Calu3 (cell line): ENCODE results near the gene TRIM74. TPM values are rescaled to one million over a fixed set of nuclear protein-coding genes. Genes with fewer than 3 reads are reported as not detected.
A peak's percentile ranks its signal among the peaks of the same experiment; 100 is the strongest.
"Not testable (repeated sequence)": the region's sequence is repeated elsewhere in the genome, so short reads cannot be mapped to it uniquely, and the experiment has no call there.

Experiments used
- BruUV-seq: library from RNA; stranded (reverse); fragments of 400-500 nt; replicated peaks from 2 replicates; lab custom pipeline; 2021; lab: Mats Ljungman, UMichigan
- CTCF ChIA-PET: fragments of 300-600 bp; sonication (Branson Sonifier 250); formaldehyde crosslinking; loops from one replicate; lab custom pipeline; 2022; ENCODE audit warnings: antibody characterized with exemption; lab: Charles Lee
- DNase-seq: peaks from one replicate; pipeline ENCODE4 v3.0.0; 2022
- H3K27ac Mint-ChIP-seq: one replicate; pipeline ENCODE4 v1.8.0; 2022; ENCODE audit warnings: mixed read lengths; ENCODE audit not compliant: unreplicated experiment
- H3K27me3 Mint-ChIP-seq: one replicate; pipeline ENCODE4 v1.8.0; 2022; ENCODE audit warnings: mixed read lengths; ENCODE audit not compliant: unreplicated experiment
- H3K36me3 Mint-ChIP-seq: one replicate; pipeline ENCODE4 v1.8.0; 2022; ENCODE audit warnings: mild to moderate bottlenecking, moderate library complexity, mixed read lengths; ENCODE audit not compliant: insufficient read depth, unreplicated experiment
- H3K4me1 Mint-ChIP-seq: one replicate; pipeline ENCODE4 v1.8.0; 2022; ENCODE audit warnings: mild to moderate bottlenecking, low read depth, mixed read lengths; ENCODE audit not compliant: unreplicated experiment
- H3K4me3 Mint-ChIP-seq: one replicate; pipeline ENCODE4 v1.8.0; 2022; ENCODE audit warnings: mild to moderate bottlenecking, low read depth, moderate library complexity, mixed read lengths; ENCODE audit not compliant: unreplicated experiment
- H3K9me3 Mint-ChIP-seq: one replicate; pipeline ENCODE4 v1.8.0; 2022; ENCODE audit warnings: low read depth, mixed read lengths; ENCODE audit not compliant: unreplicated experiment
- CTCF ChIP-seq: fragments of 200-600 bp; IDR thresholded peaks from one replicate; pipeline ENCODE4 v1.8.0; 2022; ENCODE audit warnings: antibody characterized with exemption; ENCODE audit not compliant: unreplicated experiment
- intact Hi-C: fragments of 100-400 bp; cut with micrococcal nuclease; formaldehyde crosslinking; loops from one replicate; pipeline ENCODE4 v1.10.0; 2022; ENCODE audit not compliant: unreplicated experiment
- total RNA-seq: library from RNA; stranded (reverse); gene quantifications from 2 replicates; pipeline ENCODE4 v1.2.3, GENCODE V29; 2022

The TRIM74 gene
- total RNA-seq, 1 experiment from 2014 or later = 0.33 TPM

DNA sequence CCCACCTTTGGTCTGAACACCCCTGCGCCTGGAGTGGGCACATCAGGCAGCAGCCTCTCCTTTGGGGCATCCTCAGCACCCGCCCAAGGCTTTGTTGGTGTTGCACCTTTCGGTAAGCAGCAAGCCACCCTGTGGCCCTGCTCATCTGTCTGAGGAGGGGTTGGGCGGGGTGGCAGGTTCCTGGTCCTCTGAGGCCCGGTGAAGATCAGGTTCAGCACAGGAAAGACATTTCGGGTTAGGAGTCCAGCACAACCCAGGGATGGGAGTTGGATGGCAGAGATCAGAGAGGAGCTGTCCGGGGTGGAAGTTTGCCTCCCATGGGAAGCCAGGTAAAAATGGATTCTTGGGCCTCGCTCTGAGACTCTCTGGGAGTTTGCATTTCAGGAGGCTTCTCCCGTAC lies 23.7 kb downstream of the TRIM74 start:
- H3K9me3 Mint-ChIP-seq, H3K27ac Mint-ChIP-seq, CTCF ChIA-PET, H3K27me3 Mint-ChIP-seq, BruUV-seq, H3K36me3 Mint-ChIP-seq, H3K4me1 Mint-ChIP-seq, H3K4me3 Mint-ChIP-seq, intact Hi-C loops, DNase-seq: not testable (repeated sequence)

- intact Hi-C loops, H3K27me3 Mint-ChIP-seq, DNase-seq, CTCF ChIA-PET, H3K4me3 Mint-ChIP-seq, H3K4me1 Mint-ChIP-seq, BruUV-seq, H3K27ac Mint-ChIP-seq, H3K36me3 Mint-ChIP-seq, H3K9me3 Mint-ChIP-seq: not testable (repeated sequence)
Observed at GRCh38 chr7:72944937-72945336, 24.3 kb downstream of the TRIM74 start.

GRCh38 chr7:72942956-72943355 lies 26.3 kb downstream of the TRIM74 start:
- CTCF ChIA-PET, H3K9me3 Mint-ChIP-seq, H3K4me3 Mint-ChIP-seq, BruUV-seq, intact Hi-C loops, H3K27ac Mint-ChIP-seq, DNase-seq, H3K4me1 Mint-ChIP-seq, H3K27me3 Mint-ChIP-seq: not testable (repeated sequence)
- H3K36me3 Mint-ChIP-seq = peaks cover 14% of the 10 kb centered on the region

GRCh38 chr7:72942022-72942705 lies 27.1 kb downstream of the TRIM74 start:
- H3K4me1 Mint-ChIP-seq, H3K27ac Mint-ChIP-seq, CTCF ChIA-PET, BruUV-seq, H3K27me3 Mint-ChIP-seq, H3K4me3 Mint-ChIP-seq, intact Hi-C loops, DNase-seq, H3K9me3 Mint-ChIP-seq: not testable (repeated sequence)
- peaks cover 17% of the 10 kb centered on the region for H3K36me3 Mint-ChIP-seq

- H3K4me3 Mint-ChIP-seq, DNase-seq, intact Hi-C loops, CTCF ChIA-PET, H3K9me3 Mint-ChIP-seq, H3K27ac Mint-ChIP-seq, H3K27me3 Mint-ChIP-seq, H3K4me1 Mint-ChIP-seq, BruUV-seq: not testable (repeated sequence)
- H3K36me3 Mint-ChIP-seq = peaks cover 55% of the 10 kb centered on the region
Observed at GRCh38 chr7:72928216-72928615, 41.0 kb downstream of the TRIM74 start.

DNA sequence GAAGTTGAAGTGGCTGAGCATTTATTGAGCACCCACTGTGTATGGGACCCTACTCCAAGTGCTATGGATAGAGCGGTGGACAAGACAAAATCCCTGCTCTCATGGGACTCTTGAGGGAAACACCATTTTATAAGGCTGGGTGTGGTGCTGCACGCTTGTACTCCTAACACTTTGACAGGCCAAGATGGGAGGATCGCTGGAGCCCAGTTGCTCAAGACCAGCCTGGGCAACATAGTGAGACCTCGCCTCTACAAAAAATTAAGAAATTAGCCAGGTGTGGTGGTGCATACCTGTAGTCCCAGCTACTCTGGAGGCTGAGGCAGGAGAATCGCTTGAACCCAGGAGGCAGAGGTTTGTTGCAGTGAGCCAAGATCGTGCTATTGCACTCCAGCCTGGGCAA lies 41.5 kb downstream of the TRIM74 start:
- intact Hi-C loops, CTCF ChIA-PET: not testable (repeated sequence)
- peaks cover 55% of the 10 kb centered on the region for H3K36me3 Mint-ChIP-seq

DNA sequence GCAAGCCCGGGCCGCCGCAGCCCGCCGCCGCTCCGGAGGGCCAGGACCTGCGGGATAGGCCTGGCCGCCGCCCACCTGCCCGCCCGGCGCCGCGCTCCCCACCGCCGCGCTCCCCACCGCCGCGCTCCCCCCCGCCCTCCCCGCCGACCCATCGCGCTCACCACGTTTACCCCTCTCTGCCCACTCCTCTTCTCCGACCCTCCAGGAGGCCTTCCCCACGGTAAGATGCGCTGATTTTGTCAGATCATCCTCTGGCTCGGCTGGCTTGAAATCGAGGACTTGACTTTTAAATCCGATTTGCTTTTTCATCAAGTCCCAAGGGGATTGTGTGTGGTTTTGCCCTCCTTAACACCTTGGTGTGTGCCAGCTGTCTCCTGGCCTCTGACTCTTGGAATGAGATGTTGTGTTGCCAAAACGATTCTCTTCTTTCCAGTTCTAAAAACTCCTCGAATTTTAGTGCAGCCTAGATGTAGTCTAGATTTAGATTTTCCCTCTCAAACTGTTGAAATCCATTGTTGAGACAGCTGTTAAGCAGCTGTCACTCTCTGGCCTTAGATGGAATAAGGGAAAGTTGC lies 43.6 kb downstream of the TRIM74 start:
- Mint-ChIP-seq H3K27me3 (no peaks in the 10 kb centered on the region), H3K4me1 (no peaks in the 10 kb centered on the region), H3K27ac (peak overlapping the region; percentile 90), H3K4me3 (peak overlapping the region; percentile 86), H3K36me3 (peaks cover 52% of the 10 kb centered on the region), H3K9me3 (no peaks in the 10 kb centered on the region)
- TF ChIP-seq CTCF = no peak
- intact Hi-C loops = no loop called here
- CTCF ChIA-PET = no interaction called here
- BruUV-seq = no TSS peak
- no peak for DNase-seq

More for the DNA sequence above, 41.5 kb downstream of the TRIM74 start:
- H3K27me3 Mint-ChIP-seq, BruUV-seq, H3K9me3 Mint-ChIP-seq, H3K27ac Mint-ChIP-seq, H3K4me3 Mint-ChIP-seq, DNase-seq, H3K4me1 Mint-ChIP-seq: not testable (repeated sequence)
